Transverse colon (tissue), 4 donors: ENCODE results near the gene SDK1.

Source experiments
- POLR2A ChIP-seq: fragments of 450-650 bp; IDR thresholded peaks from one replicate; pipeline ENCODE4 v1.6.1; 2016; ENCODE audit warnings: antibody characterized with exemption, mild to moderate bottlenecking, moderate library complexity
- POLR2AphosphoS5 ChIP-seq, 3 donors: sonication (generic); formaldehyde crosslinking; IDR thresholded peaks; one replicate each; pipeline ENCODE4 v1.6.1; 2016; ENCODE audit warnings: antibody characterized with exemption in 3 of 3
- TF ChIP-seq, protein P1 (sequence below), 5 experiments: fragments of 200-600 bp in 3 of 5; fragments of 450-650 bp in 2 of 5; sonication (generic) in 3 of 5; IDR thresholded peaks; 1 replicate in 2 of 5; 2 replicates in 3 of 5; pipeline ENCODE4 v1.5.1; 2016 to 2017; ENCODE audit warnings: antibody characterized with exemption in 5 of 5, inconsistent platforms in 3 of 5, mild to moderate bottlenecking in 2 of 5, moderate library complexity in 1 of 5

GRCh38 chr7:4227105-4228010, 926.3 kb downstream of the SDK1 start:
- no peak for TF ChIP-seq POLR2A
- TF ChIP-seq, protein P1, sequence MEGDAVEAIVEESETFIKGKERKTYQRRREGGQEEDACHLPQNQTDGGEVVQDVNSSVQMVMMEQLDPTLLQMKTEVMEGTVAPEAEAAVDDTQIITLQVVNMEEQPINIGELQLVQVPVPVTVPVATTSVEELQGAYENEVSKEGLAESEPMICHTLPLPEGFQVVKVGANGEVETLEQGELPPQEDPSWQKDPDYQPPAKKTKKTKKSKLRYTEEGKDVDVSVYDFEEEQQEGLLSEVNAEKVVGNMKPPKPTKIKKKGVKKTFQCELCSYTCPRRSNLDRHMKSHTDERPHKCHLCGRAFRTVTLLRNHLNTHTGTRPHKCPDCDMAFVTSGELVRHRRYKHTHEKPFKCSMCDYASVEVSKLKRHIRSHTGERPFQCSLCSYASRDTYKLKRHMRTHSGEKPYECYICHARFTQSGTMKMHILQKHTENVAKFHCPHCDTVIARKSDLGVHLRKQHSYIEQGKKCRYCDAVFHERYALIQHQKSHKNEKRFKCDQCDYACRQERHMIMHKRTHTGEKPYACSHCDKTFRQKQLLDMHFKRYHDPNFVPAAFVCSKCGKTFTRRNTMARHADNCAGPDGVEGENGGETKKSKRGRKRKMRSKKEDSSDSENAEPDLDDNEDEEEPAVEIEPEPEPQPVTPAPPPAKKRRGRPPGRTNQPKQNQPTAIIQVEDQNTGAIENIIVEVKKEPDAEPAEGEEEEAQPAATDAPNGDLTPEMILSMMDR (IDR thresholded peaks at IDR 0.05): no peak
- no peak for TF ChIP-seq POLR2AphosphoS5 (IDR thresholded peaks at IDR 0.05)
